HCT116 (cell line): ENCODE results near the gene DOCK2. TPM values are rescaled to one million over a fixed set of nuclear protein-coding genes. Genes with fewer than 3 reads are reported as not detected.

Source experiments
- ATAC-seq: fragments of 200-7000 bp; cut with Tn5 transposase; 2 replicates; pipeline ENCODE4 v1.9.1; 2020; ENCODE audit warnings: mild to moderate bottlenecking, moderate library complexity
- BruUV-seq: library from RNA; stranded (reverse); fragments of 400-500 nt; replicated peaks from 2 replicates; lab custom pipeline; 2021; lab: Mats Ljungman, UMichigan
- CTCF ChIA-PET: fragments of 300-600 bp; sonication (Branson Sonifier 250); formaldehyde crosslinking; loops from one replicate; lab custom pipeline; 2021; ENCODE audit warnings: antibody characterized with exemption; lab: Charles Lee
- POLR2A ChIA-PET: fragments of 300-600, 350-600 bp; sonication (Branson Sonifier 250); formaldehyde crosslinking; loops from one replicate; lab custom pipeline; 2021; ENCODE audit warnings: antibody characterized with exemption; lab: Charles Lee
- RAD21 ChIA-PET, 2 experiments: fragments of 300-600 bp; sonication (Branson Sonifier 250); formaldehyde crosslinking; loops; one replicate each; lab custom pipeline; 2023; ENCODE audit warnings: low total read pairs in 2 of 2; ENCODE audit not compliant: uncharacterized antibody in 2 of 2, unreplicated experiment in 2 of 2, low non-redundant PET in 1 of 2; lab: Charles Lee
- DNase-seq: peaks from one replicate; pipeline ENCODE4 v3.0.0-alpha.2; 2010; ENCODE audit warnings: low read depth, low spot score
- H2AFZ ChIP-seq: fragments of 200-600 bp; shearing (Covaris generic), sonication (generic); 2 replicates; pipeline ENCODE4 v1.6.1; 2017; ENCODE audit warnings: low read depth, mixed run types, mixed read lengths, antibody characterized with exemption, low read length; ENCODE audit not compliant: poor library complexity, severe bottlenecking
- H3K27ac ChIP-seq: 2 replicates; pipeline ENCODE4 v1.5.1; 2012; ENCODE audit warnings: low read depth, low read length
- H3K27me3 ChIP-seq: fragments of 200-600 bp; sonication (generic); 2 replicates; pipeline ENCODE4 v1.6.1; 2016; ENCODE audit warnings: mixed run types, low read length, mixed read lengths; ENCODE audit not compliant: insufficient read depth
- H3K36me3 ChIP-seq, 2 experiments: fragments of 200-500 bp in 1 of 2; fragments of 200-600 bp in 1 of 2; sonication (Bioruptor generic) in 1 of 2; sonication (generic) in 1 of 2; 2 replicates each; pipeline versions ENCODE4 v1.5.1 to v1.6.1; 2014 to 2016; ENCODE audit warnings: low read length in 2 of 2, inconsistent platforms in 1 of 2, mixed read lengths in 1 of 2, mixed run types in 1 of 2; ENCODE audit not compliant: insufficient read depth in 2 of 2, control insufficient read depth in 1 of 2
- H3K4me1 ChIP-seq, 2 experiments: fragments of 200-600 bp in 1 of 2; sonication (generic) in 1 of 2; 2 replicates each; pipeline versions ENCODE4 v1.5.1 to v1.6.1; 2012 to 2017; ENCODE audit warnings: low read length in 2 of 2, inconsistent platforms in 1 of 2, mild to moderate bottlenecking in 1 of 2, mixed read lengths in 1 of 2, mixed run types in 1 of 2, moderate library complexity in 1 of 2; ENCODE audit not compliant: insufficient read depth in 2 of 2, control insufficient read depth in 1 of 2
- H3K4me2 ChIP-seq: fragments of 200-600 bp; sonication (generic); 2 replicates; pipeline ENCODE4 v1.6.1; 2017; ENCODE audit warnings: mixed run types, low read length, mixed read lengths
- H3K4me3 ChIP-seq, 2 experiments: fragments of 200-600 bp in 1 of 2; sonication (generic) in 1 of 2; replicated peaks in 1 of 2; 2 replicates each; pipeline ENCODE4 v1.5.1; 2011 to 2016; ENCODE audit warnings: low read length in 2 of 2, control low read depth in 1 of 2, low read depth in 1 of 2, mild to moderate bottlenecking in 1 of 2, mixed read lengths in 1 of 2, mixed run types in 1 of 2
- H3K79me2 ChIP-seq: fragments of 200-600 bp; sonication (generic); 2 replicates; pipeline ENCODE4 v1.6.1; 2017; ENCODE audit warnings: mild to moderate bottlenecking, mixed run types, low read length, moderate library complexity, mixed read lengths; ENCODE audit not compliant: insufficient read depth
- H3K9ac ChIP-seq: fragments of 200-600 bp; sonication (generic); 2 replicates; pipeline ENCODE4 v1.6.1; 2016; ENCODE audit warnings: low read length, mixed read lengths
- H3K9me2 ChIP-seq: fragments of 200-600 bp; sonication (generic), shearing (Covaris generic); 2 replicates; pipeline ENCODE4 v1.6.1; 2017; ENCODE audit warnings: mixed run types, mild to moderate bottlenecking, moderate library complexity; ENCODE audit not compliant: insufficient read depth
- H3K9me3 ChIP-seq, 2 experiments: fragments of 200-500 bp in 1 of 2; fragments of 200-600 bp in 1 of 2; sonication (Bioruptor generic) in 1 of 2; sonication (generic) in 1 of 2; 2 replicates each; pipeline ENCODE4 v1.6.1; 2014 to 2017; ENCODE audit warnings: low read length in 2 of 2, mixed read lengths in 2 of 2, inconsistent platforms in 1 of 2, low read depth in 1 of 2, mild to moderate bottlenecking in 1 of 2, mixed run types in 1 of 2, moderate library complexity in 1 of 2; ENCODE audit not compliant: control insufficient read depth in 1 of 2, insufficient read depth in 1 of 2
- H4K20me1 ChIP-seq: fragments of 200-600 bp; sonication (generic), shearing (Covaris generic); 2 replicates; pipeline ENCODE4 v1.6.1; 2017; ENCODE audit warnings: mixed run types, mild to moderate bottlenecking, moderate library complexity; ENCODE audit not compliant: insufficient read depth
- CBX3 ChIP-seq: IDR thresholded peaks from 2 replicates; pipeline ENCODE4 v1.6.1; 2012; ENCODE audit warnings: low read depth
- EGR1 ChIP-seq: IDR thresholded peaks from 2 replicates; pipeline ENCODE4 v1.6.1; 2012; ENCODE audit warnings: low read depth
- ELF1 ChIP-seq: IDR thresholded peaks from 2 replicates; pipeline ENCODE4 v1.6.1; 2012; ENCODE audit warnings: low read depth, borderline replicate concordance
- EZH2 ChIP-seq: fragments of 200-600 bp; sonication (generic); IDR thresholded peaks from 2 replicates; pipeline ENCODE4 v1.6.1; 2017; ENCODE audit warnings: antibody characterized with exemption, mixed run types
- FOSL1 ChIP-seq: IDR thresholded peaks from 2 replicates; pipeline ENCODE4 v1.6.1; 2012; ENCODE audit warnings: low read depth
- POLR2AphosphoS5 ChIP-seq: IDR thresholded peaks from 2 replicates; pipeline ENCODE4 v1.6.1; 2011; ENCODE audit warnings: mild to moderate bottlenecking, low read depth, low read length, moderate library complexity
- SIN3A ChIP-seq: IDR thresholded peaks from 2 replicates; pipeline ENCODE4 v1.6.1; 2012; ENCODE audit warnings: low read depth
- SRF ChIP-seq: IDR thresholded peaks from 2 replicates; pipeline ENCODE4 v1.6.1; 2012; ENCODE audit warnings: low read depth
- TCF7L2 ChIP-seq: IDR thresholded peaks from 2 replicates; pipeline ENCODE4 v1.7.0; 2011; ENCODE audit warnings: borderline replicate concordance, inconsistent platforms; ENCODE audit not compliant: insufficient read depth, insufficient read length; ENCODE audit errors: extremely low read depth
- YY1 ChIP-seq: IDR thresholded peaks from 2 replicates; pipeline ENCODE4 v1.6.1; 2011; ENCODE audit warnings: low read length, low read depth, moderate library complexity, mild to moderate bottlenecking; ENCODE audit not compliant: insufficient replicate concordance; ENCODE audit errors: extremely low read depth
- ZFX ChIP-seq: fragments of 450-650 bp; IDR thresholded peaks from 2 replicates; pipeline ENCODE4 v1.6.1; 2017
- intact Hi-C: fragments of 100-400 bp; cut with micrococcal nuclease; formaldehyde crosslinking; loops from 2 replicates; pipeline ENCODE4 v1.10.0; 2022
- total RNA-seq: library from RNA; stranded (reverse); gene quantifications from one replicate; pipeline ENCODE4 v1.2.1, GENCODE V29; 2021; ENCODE audit not compliant: unreplicated experiment
- TF ChIP-seq, protein P1 (sequence below): IDR thresholded peaks from 2 replicates; pipeline ENCODE4 v1.6.1; 2012
- TF ChIP-seq, protein P2 (sequence below): IDR thresholded peaks from 2 replicates; pipeline ENCODE4 v1.6.1; 2011; ENCODE audit warnings: mild to moderate bottlenecking, low read length, moderate library complexity; ENCODE audit not compliant: insufficient replicate concordance; ENCODE audit errors: extremely low read depth

The DOCK2 gene
- total RNA-seq, 1 experiment from 2014 or later = 0.89 TPM

- intact Hi-C loops = no loop called here
Observed at GRCh38 chr5:170104710-170105109, 467.6 kb downstream of the DOCK2 start.

More at GRCh38 chr5:170104710-170105109, 467.6 kb downstream of the DOCK2 start:
- Histone ChIP-seq H3K79me2 (no peaks in the 10 kb centered on the region), H3K9me2 (no peaks in the 10 kb centered on the region), H3K9me3 (no peaks in the 10 kb centered on the region), H4K20me1 (no peaks in the 10 kb centered on the region), H3K27ac (no peak overlapping the region), H3K36me3 (no peaks in the 10 kb centered on the region), H3K27me3 (no peaks in the 10 kb centered on the region), H2AFZ (no peak overlapping the region), H3K9ac (no peak overlapping the region), H3K4me2 (no peak overlapping the region), H3K4me3 (no peak overlapping the region), H3K4me1 (no peaks in the 10 kb centered on the region)
- ATAC-seq (no peak), DNase-seq (no peak)
- no TSS peak for BruUV-seq
- CTCF ChIA-PET = no interaction called here
- RAD21 ChIA-PET = no interaction called here
- POLR2A ChIA-PET = no interaction called here
- no peak for TF ChIP-seq SRF
- TF ChIP-seq, protein P1, sequence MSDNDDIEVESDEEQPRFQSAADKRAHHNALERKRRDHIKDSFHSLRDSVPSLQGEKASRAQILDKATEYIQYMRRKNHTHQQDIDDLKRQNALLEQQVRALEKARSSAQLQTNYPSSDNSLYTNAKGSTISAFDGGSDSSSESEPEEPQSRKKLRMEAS = no peak
- no peak for TF ChIP-seq POLR2AphosphoS5
- TF ChIP-seq ZFX = no peak
- TF ChIP-seq EGR1 = no peak
- TF ChIP-seq FOSL1 = no peak
- TF ChIP-seq CBX3 = no peak
- no peak for TF ChIP-seq YY1
- TF ChIP-seq EZH2 = no peak
- no peak for TF ChIP-seq ELF1
- TF ChIP-seq, protein P2, sequence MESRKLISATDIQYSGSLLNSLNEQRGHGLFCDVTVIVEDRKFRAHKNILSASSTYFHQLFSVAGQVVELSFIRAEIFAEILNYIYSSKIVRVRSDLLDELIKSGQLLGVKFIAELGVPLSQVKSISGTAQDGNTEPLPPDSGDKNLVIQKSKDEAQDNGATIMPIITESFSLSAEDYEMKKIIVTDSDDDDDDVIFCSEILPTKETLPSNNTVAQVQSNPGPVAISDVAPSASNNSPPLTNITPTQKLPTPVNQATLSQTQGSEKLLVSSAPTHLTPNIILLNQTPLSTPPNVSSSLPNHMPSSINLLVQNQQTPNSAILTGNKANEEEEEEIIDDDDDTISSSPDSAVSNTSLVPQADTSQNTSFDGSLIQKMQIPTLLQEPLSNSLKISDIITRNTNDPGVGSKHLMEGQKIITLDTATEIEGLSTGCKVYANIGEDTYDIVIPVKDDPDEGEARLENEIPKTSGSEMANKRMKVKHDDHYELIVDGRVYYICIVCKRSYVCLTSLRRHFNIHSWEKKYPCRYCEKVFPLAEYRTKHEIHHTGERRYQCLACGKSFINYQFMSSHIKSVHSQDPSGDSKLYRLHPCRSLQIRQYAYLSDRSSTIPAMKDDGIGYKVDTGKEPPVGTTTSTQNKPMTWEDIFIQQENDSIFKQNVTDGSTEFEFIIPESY = no peak
- TF ChIP-seq SIN3A = no peak
- no peak for TF ChIP-seq TCF7L2
